Left renal pelvis (tissue), 4 donors: ENCODE data around the gene HINT1. TPM values are rescaled to one million over a fixed set of nuclear protein-coding genes. Genes with fewer than 3 reads are reported as not detected.
"Not testable (repeated sequence)": the region's sequence is repeated elsewhere in the genome, so short reads cannot be mapped to it uniquely, and the experiment has no call there.

ENCODE experiments used
- DNase-seq, 4 donors: peaks; one replicate each; pipeline ENCODE4 v3.0.0-alpha.2; 2013; ENCODE audit warnings: low read depth in 4 of 4, low spot score in 3 of 4
- polyA plus RNA-seq, 4 donors: library from polyadenylated mRNA; unstranded; fragments of 120-200 nt; gene quantifications; one replicate each; pipeline ENCODE4 v1.2.1, GENCODE V29; 2013; ENCODE audit not compliant: insufficient read length in 4 of 4

The HINT1 gene
- 100 to 1,000 TPM; 298 to 407 (median 399) TPM for polyA plus RNA-seq

GRCh38 chr5:131165119-131165727 lies at the start of gene HINT1:
Gene HINT1 (minus strand): TSS chr5:131165256. CDS start chr5:131165205, 51 bp downstream.
- DNase-seq = peak; percentile 79 to 82 (median 81)

- no peak for DNase-seq
These were observed 49.7 kb upstream of the HINT1 start for GRCh38 chr5:131214609-131215227.

GRCh38 chr5:131212471-131213021 lies 47.5 kb upstream of the HINT1 start:
- no peak for DNase-seq

GRCh38 chr5:131211669-131212068 lies 46.6 kb upstream of the HINT1 start:
- no peak for DNase-seq

GRCh38 chr5:131210151-131210510 lies 45.1 kb upstream of the HINT1 start:
- no peak for DNase-seq

- DNase-seq = no peak
These were observed 44.6 kb upstream of the HINT1 start for GRCh38 chr5:131209506-131210150.

GRCh38 chr5:131209175-131209505 lies 44.1 kb upstream of the HINT1 start:
- DNase-seq = no peak

GRCh38 chr5:131206772-131207171 lies 41.7 kb upstream of the HINT1 start:
- no peak for DNase-seq

- no peak for DNase-seq
These were observed 41.0 kb upstream of the HINT1 start for GRCh38 chr5:131206061-131206460.

GRCh38 chr5:131204964-131205363 lies 39.9 kb upstream of the HINT1 start:
- no peak for DNase-seq

GRCh38 chr5:131200560-131200959 lies 35.5 kb upstream of the HINT1 start:
- DNase-seq = no peak

GRCh38 chr5:131198625-131199024 lies 33.6 kb upstream of the HINT1 start:
- no peak for DNase-seq

- no peak for DNase-seq
These were observed 31.3 kb upstream of the HINT1 start for GRCh38 chr5:131196331-131196730.

- no peak for DNase-seq
These were observed 30.6 kb upstream of the HINT1 start for GRCh38 chr5:131195696-131196095.

- DNase-seq = no peak
These were observed 29.7 kb upstream of the HINT1 start for GRCh38 chr5:131194725-131195124.

- not testable (repeated sequence) for DNase-seq
These were observed 28.8 kb upstream of the HINT1 start for GRCh38 chr5:131193897-131194296.

GRCh38 chr5:131193106-131193505 lies 28.1 kb upstream of the HINT1 start:
- DNase-seq = no peak

GRCh38 chr5:131186561-131187256 lies 21.7 kb upstream of the HINT1 start:
- DNase-seq = no peak

- DNase-seq = no peak
These were observed 20.6 kb upstream of the HINT1 start for GRCh38 chr5:131185523-131186104.

GRCh38 chr5:131182839-131183238 lies 17.8 kb upstream of the HINT1 start:
- no peak for DNase-seq

- DNase-seq = no peak
These were observed 15.4 kb upstream of the HINT1 start for GRCh38 chr5:131180407-131180806.
